HFF-Myc (cell line): ENCODE measurements around the gene RBM28.

Source experiments
- DNase-seq: peaks from one replicate; pipeline ENCODE4 v3.0.0-alpha.2; 2011; ENCODE audit warnings: low read depth; ENCODE audit errors: extremely low read depth
- H3K4me3 ChIP-seq: replicated peaks from 2 replicates; pipeline ENCODE4 v1.5.1; 2011; ENCODE audit warnings: low read depth, mild to moderate bottlenecking, control low read depth, low read length
- CTCF ChIP-seq: IDR thresholded peaks from 2 replicates; pipeline ENCODE4 v1.5.1; 2012; ENCODE audit warnings: mild to moderate bottlenecking, low read depth, low read length, control low read depth; ENCODE audit errors: missing control alignments

The RBM28 gene

GRCh38 chr7:128310499-128310898 is 33.2 kb downstream of the RBM28 start:
- no peak overlapping the region for H3K4me3 ChIP-seq
- DNase-seq = no peak
- TF ChIP-seq CTCF = no peak

DNA sequence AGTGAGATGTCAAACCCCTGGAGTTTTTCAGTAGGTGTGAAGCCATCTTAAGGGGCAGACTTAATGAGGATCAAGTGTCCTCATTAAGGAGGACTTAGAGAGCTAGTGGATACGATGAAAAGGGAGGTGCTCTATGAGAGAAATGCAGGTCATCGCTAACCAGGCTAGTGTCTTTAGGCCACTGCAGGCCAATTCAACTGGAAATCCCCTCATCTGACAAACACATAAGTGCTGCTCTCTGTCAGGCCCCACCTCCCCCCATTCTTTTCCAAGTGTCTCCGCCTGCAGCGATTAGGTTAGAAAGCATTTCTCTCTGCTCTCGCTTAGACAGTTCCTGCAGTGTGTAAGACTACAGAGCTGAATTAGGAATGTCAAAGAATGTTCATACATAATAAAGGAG is 33.7 kb downstream of the RBM28 start:
- DNase-seq = no peak
- TF ChIP-seq CTCF = no peak
- H3K4me3 ChIP-seq = no peak overlapping the region

- TF ChIP-seq CTCF = no peak
- no peak overlapping the region for H3K4me3 ChIP-seq
- DNase-seq = no peak
Measured at GRCh38 chr7:128309124-128309523, 34.6 kb downstream of the RBM28 start.

- no peak overlapping the region for H3K4me3 ChIP-seq
- TF ChIP-seq CTCF = no peak
- DNase-seq = no peak
Measured at GRCh38 chr7:128307061-128307460, 36.6 kb downstream of the RBM28 start.

DNA sequence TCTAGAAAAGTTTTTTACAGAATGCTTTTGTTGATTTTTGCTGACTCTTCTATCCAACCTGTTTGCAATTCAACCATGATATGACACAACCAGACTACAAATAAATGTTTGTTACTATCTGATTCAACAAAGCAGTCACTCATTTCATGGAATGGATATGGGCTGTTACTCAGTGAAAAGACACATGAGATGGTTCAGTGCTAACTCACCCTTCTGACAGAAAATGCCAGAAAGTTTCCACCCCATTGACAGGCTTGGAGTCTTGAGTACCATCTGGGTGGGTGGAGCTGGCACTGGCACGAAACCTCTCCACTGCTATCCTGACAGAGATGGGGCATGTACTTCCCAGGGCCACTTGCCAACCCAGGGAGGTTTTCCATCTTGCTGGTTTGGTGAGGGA is 39.5 kb downstream of the RBM28 start:
- DNase-seq = no peak
- no peak overlapping the region for H3K4me3 ChIP-seq
- TF ChIP-seq CTCF = no peak

- no peak for TF ChIP-seq CTCF
- H3K4me3 ChIP-seq = no peak overlapping the region
- DNase-seq = no peak
Measured at GRCh38 chr7:128303643-128304042, 40.1 kb downstream of the RBM28 start.

GRCh38 chr7:128303133-128303532 is 40.6 kb downstream of the RBM28 start:
- no peak overlapping the region for H3K4me3 ChIP-seq
- TF ChIP-seq CTCF = no peak
- DNase-seq = no peak
